ENCODE measurements around the gene MAP10.

DNA sequence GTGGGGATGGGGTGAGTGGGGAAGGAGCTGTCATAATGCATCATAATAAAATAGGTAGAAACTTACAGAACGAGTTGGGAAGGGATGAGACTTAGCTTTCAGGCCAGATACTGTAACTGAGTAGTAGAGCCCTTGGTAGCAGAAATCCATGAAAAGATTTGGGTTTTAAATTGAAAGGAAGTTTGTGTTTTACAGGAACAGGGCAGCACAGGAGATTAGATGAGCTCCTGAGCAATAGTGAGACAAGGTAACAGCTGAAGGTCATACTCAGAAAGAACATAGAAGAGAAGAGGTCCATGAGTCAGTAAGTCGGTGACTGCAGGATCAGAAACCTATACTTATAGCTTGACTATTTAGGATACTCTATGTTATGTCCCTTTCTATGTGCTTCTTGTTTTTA is 7.3 kb downstream of the MAP10 start:
- TF ChIP-seq, protein P1, sequence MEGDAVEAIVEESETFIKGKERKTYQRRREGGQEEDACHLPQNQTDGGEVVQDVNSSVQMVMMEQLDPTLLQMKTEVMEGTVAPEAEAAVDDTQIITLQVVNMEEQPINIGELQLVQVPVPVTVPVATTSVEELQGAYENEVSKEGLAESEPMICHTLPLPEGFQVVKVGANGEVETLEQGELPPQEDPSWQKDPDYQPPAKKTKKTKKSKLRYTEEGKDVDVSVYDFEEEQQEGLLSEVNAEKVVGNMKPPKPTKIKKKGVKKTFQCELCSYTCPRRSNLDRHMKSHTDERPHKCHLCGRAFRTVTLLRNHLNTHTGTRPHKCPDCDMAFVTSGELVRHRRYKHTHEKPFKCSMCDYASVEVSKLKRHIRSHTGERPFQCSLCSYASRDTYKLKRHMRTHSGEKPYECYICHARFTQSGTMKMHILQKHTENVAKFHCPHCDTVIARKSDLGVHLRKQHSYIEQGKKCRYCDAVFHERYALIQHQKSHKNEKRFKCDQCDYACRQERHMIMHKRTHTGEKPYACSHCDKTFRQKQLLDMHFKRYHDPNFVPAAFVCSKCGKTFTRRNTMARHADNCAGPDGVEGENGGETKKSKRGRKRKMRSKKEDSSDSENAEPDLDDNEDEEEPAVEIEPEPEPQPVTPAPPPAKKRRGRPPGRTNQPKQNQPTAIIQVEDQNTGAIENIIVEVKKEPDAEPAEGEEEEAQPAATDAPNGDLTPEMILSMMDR (conservative IDR thresholded peaks at IDR 0.05 in 1 of 2, IDR thresholded peaks at IDR 0.05 in 1 of 2; ENCODE audit: extremely low read depth in 1 of 2, insufficient read depth in 1 of 2, low read depth in 1 of 2, low read length in 2 of 2) = no peak
- TF ChIP-seq EZH2 (IDR thresholded peaks at IDR 0.05; ENCODE audit: borderline replicate concordance, low read length) = no peak

Data from mammary epithelial cell (primary cell).